Measurements from ENCODE around the gene PRPF40B.

GRCh38 chr12:49642370-49642802 lies 19.0 kb downstream of the PRPF40B start:
- no peak for TF ChIP-seq CTCF (IDR thresholded peaks at IDR 0.05; ENCODE audit: low read depth, low read length, poor library complexity, severe bottlenecking)
- TF ChIP-seq EZH2phosphoT487 (IDR thresholded peaks at IDR 0.05; ENCODE audit: borderline replicate concordance, low read length): no peak
